Adipocyte (in vitro differentiated cells): ENCODE data around the gene ANO2.

ENCODE experiments used
- DNase-seq: peaks from one replicate; pipeline ENCODE4 v3.0.0-alpha.2; 2015; ENCODE audit warnings: low read depth
- H3K27me3 ChIP-seq: replicated peaks from 2 replicates; pipeline ENCODE4 v1.7.0; 2013; ENCODE audit warnings: mild to moderate bottlenecking, low read length, moderate library complexity; ENCODE audit not compliant: control insufficient read depth, insufficient read depth
- H3K36me3 ChIP-seq: 2 replicates; pipeline ENCODE4 v1.7.0; 2013; ENCODE audit warnings: low read length, mild to moderate bottlenecking, moderate library complexity; ENCODE audit not compliant: control insufficient read depth, insufficient read depth, severe bottlenecking
- H3K4me1 ChIP-seq: 2 replicates; pipeline ENCODE4 v1.7.0; 2013; ENCODE audit warnings: mild to moderate bottlenecking, low read length, moderate library complexity; ENCODE audit not compliant: control insufficient read depth, insufficient read depth
- H3K4me3 ChIP-seq: 2 replicates; pipeline ENCODE4 v1.7.0; 2013; ENCODE audit warnings: mild to moderate bottlenecking, low read length, moderate library complexity
- H3K9ac ChIP-seq: 2 replicates; pipeline ENCODE4 v1.7.0; 2013; ENCODE audit warnings: mild to moderate bottlenecking, low read length, moderate library complexity
- H3K9me3 ChIP-seq: 2 replicates; pipeline ENCODE4 v1.7.0; 2013; ENCODE audit warnings: mild to moderate bottlenecking, low read length, moderate library complexity; ENCODE audit not compliant: control insufficient read depth

Gene ANO2

GRCh38 chr12:5614256-5614655 lies 330.8 kb downstream of the ANO2 start:
- peaks cover 3% of the 10 kb centered on the region for H3K9me3 ChIP-seq
- no peak overlapping the region for H3K4me3 ChIP-seq
- H3K4me1 ChIP-seq = peaks cover 13% of the 10 kb centered on the region
- no peak for DNase-seq
- no peak overlapping the region for H3K9ac ChIP-seq
- no peaks in the 10 kb centered on the region for H3K36me3 ChIP-seq
- peaks cover 5% of the 10 kb centered on the region for H3K27me3 ChIP-seq

- peaks cover 3% of the 10 kb centered on the region for H3K9me3 ChIP-seq
- peaks cover 13% of the 10 kb centered on the region for H3K4me1 ChIP-seq
- no peak overlapping the region for H3K9ac ChIP-seq
- no peaks in the 10 kb centered on the region for H3K36me3 ChIP-seq
- peaks cover 4% of the 10 kb centered on the region for H3K27me3 ChIP-seq
- H3K4me3 ChIP-seq = no peak overlapping the region
- no peak for DNase-seq
Observed at GRCh38 chr12:5612556-5613410, 332.3 kb downstream of the ANO2 start.

- no peaks in the 10 kb centered on the region for H3K9me3 ChIP-seq
- H3K27me3 ChIP-seq = no peaks in the 10 kb centered on the region
- no peak overlapping the region for H3K4me3 ChIP-seq
- no peaks in the 10 kb centered on the region for H3K36me3 ChIP-seq
- H3K4me1 ChIP-seq = peaks cover 13% of the 10 kb centered on the region
- DNase-seq = no peak
- no peak overlapping the region for H3K9ac ChIP-seq
Observed at GRCh38 chr12:5611162-5611561, 333.9 kb downstream of the ANO2 start.

GRCh38 chr12:5599378-5599777 lies 345.7 kb downstream of the ANO2 start:
- Histone ChIP-seq H3K36me3 (no peaks in the 10 kb centered on the region), H3K9me3 (no peaks in the 10 kb centered on the region), H3K4me1 (peaks cover 9% of the 10 kb centered on the region), H3K4me3 (no peak overlapping the region), H3K27me3 (peaks cover 6% of the 10 kb centered on the region), H3K9ac (no peak overlapping the region)
- peak; percentile 71 for DNase-seq

- Histone ChIP-seq H3K4me3 (no peak overlapping the region), H3K9me3 (no peaks in the 10 kb centered on the region), H3K27me3 (no peaks in the 10 kb centered on the region), H3K36me3 (no peaks in the 10 kb centered on the region), H3K9ac (no peak overlapping the region), H3K4me1 (peaks cover 10% of the 10 kb centered on the region)
- DNase-seq = no peak
Observed at GRCh38 chr12:5593998-5594397, 351.1 kb downstream of the ANO2 start.

- H3K9ac ChIP-seq = no peak overlapping the region
- H3K36me3 ChIP-seq = no peaks in the 10 kb centered on the region
- H3K4me1 ChIP-seq = peaks cover 19% of the 10 kb centered on the region
- H3K9me3 ChIP-seq = no peaks in the 10 kb centered on the region
- H3K4me3 ChIP-seq = no peak overlapping the region
- no peaks in the 10 kb centered on the region for H3K27me3 ChIP-seq
- DNase-seq = peak; percentile 16
Observed at GRCh38 chr12:5593086-5593485, 352.0 kb downstream of the ANO2 start.

GRCh38 chr12:5592310-5592709 lies 352.7 kb downstream of the ANO2 start:
- no peaks in the 10 kb centered on the region for H3K36me3 ChIP-seq

GRCh38 chr12:5590316-5590715 lies 354.7 kb downstream of the ANO2 start:
- Histone ChIP-seq H3K4me3 (no peak overlapping the region), H3K27me3 (no peaks in the 10 kb centered on the region), H3K4me1 (peaks cover 22% of the 10 kb centered on the region), H3K36me3 (no peaks in the 10 kb centered on the region), H3K9ac (no peak overlapping the region), H3K9me3 (no peaks in the 10 kb centered on the region)
- no peak for DNase-seq

More at GRCh38 chr12:5592310-5592709, 352.7 kb downstream of the ANO2 start:
- H3K4me1 ChIP-seq = peaks cover 22% of the 10 kb centered on the region
- H3K4me3 ChIP-seq = no peak overlapping the region
- no peak overlapping the region for H3K9ac ChIP-seq
- H3K27me3 ChIP-seq = no peaks in the 10 kb centered on the region
- DNase-seq = no peak
- no peaks in the 10 kb centered on the region for H3K9me3 ChIP-seq

GRCh38 chr12:5589054-5589453 lies 356.0 kb downstream of the ANO2 start:
- Histone ChIP-seq H3K27me3 (no peaks in the 10 kb centered on the region), H3K36me3 (no peaks in the 10 kb centered on the region), H3K4me3 (no peak overlapping the region), H3K4me1 (peaks cover 22% of the 10 kb centered on the region), H3K9ac (no peak overlapping the region), H3K9me3 (no peaks in the 10 kb centered on the region)
- DNase-seq = no peak

GRCh38 chr12:5588591-5588990 lies 356.5 kb downstream of the ANO2 start:
- no peak overlapping the region for H3K4me3 ChIP-seq
- DNase-seq = peak; percentile 75
- no peaks in the 10 kb centered on the region for H3K9me3 ChIP-seq
- no peaks in the 10 kb centered on the region for H3K27me3 ChIP-seq
- peaks cover 22% of the 10 kb centered on the region for H3K4me1 ChIP-seq
- no peaks in the 10 kb centered on the region for H3K36me3 ChIP-seq
- no peak overlapping the region for H3K9ac ChIP-seq

- H3K9ac ChIP-seq = no peak overlapping the region
- H3K27me3 ChIP-seq = no peaks in the 10 kb centered on the region
- no peak for DNase-seq
- H3K36me3 ChIP-seq = no peaks in the 10 kb centered on the region
- no peak overlapping the region for H3K4me3 ChIP-seq
- H3K9me3 ChIP-seq = no peaks in the 10 kb centered on the region
- H3K4me1 ChIP-seq = peaks cover 22% of the 10 kb centered on the region
Observed at GRCh38 chr12:5588176-5588575, 356.9 kb downstream of the ANO2 start.

- no peaks in the 10 kb centered on the region for H3K27me3 ChIP-seq
- peaks cover 24% of the 10 kb centered on the region for H3K4me1 ChIP-seq
- H3K4me3 ChIP-seq = no peak overlapping the region
- DNase-seq = no peak
- no peaks in the 10 kb centered on the region for H3K9me3 ChIP-seq
- H3K9ac ChIP-seq = no peak overlapping the region
- H3K36me3 ChIP-seq = no peaks in the 10 kb centered on the region
Observed at GRCh38 chr12:5587711-5588121, 357.3 kb downstream of the ANO2 start.
